ACC112 (cell line): ENCODE results near the gene FGD3.
"Not testable (repeated sequence)": the region's sequence is repeated elsewhere in the genome, so short reads cannot be mapped to it uniquely, and the experiment has no call there.

Experiments used
- H2AFZ ChIP-seq: fragments of 200-600 bp; sonication (generic); one replicate; pipeline ENCODE4 v1.6.0; 2017; ENCODE audit warnings: antibody characterized with exemption, low read length; ENCODE audit not compliant: unreplicated experiment
- H3K27ac ChIP-seq: fragments of 200-600 bp; sonication (generic); 2 replicates; pipeline ENCODE4 v1.5.1; 2014; ENCODE audit warnings: low read depth, mild to moderate bottlenecking, antibody characterized with exemption, low read length, moderate library complexity
- H3K27me3 ChIP-seq: fragments of 200-600 bp; sonication (generic); 2 replicates; pipeline ENCODE4 v1.6.1; 2014; ENCODE audit warnings: mild to moderate bottlenecking, antibody characterized with exemption, low read length, moderate library complexity, mixed read lengths; ENCODE audit not compliant: insufficient read depth
- H3K36me3 ChIP-seq: fragments of 200-600 bp; sonication (generic); 2 replicates; pipeline ENCODE4 v1.6.1; 2016; ENCODE audit warnings: mild to moderate bottlenecking, antibody characterized with exemption, low read length, moderate library complexity, mixed read lengths; ENCODE audit not compliant: insufficient read depth
- H3K4me1 ChIP-seq: fragments of 200-600 bp; sonication (generic); one replicate; pipeline ENCODE4 v1.6.1; 2016; ENCODE audit warnings: low read length, mixed read lengths; ENCODE audit not compliant: insufficient read depth, unreplicated experiment, control insufficient read depth
- H3K4me3 ChIP-seq: fragments of 200-600 bp; sonication (generic); 2 replicates; pipeline ENCODE4 v1.5.1; 2014; ENCODE audit warnings: mild to moderate bottlenecking, low read depth, low read length
- H3K79me2 ChIP-seq: fragments of 200-600 bp; sonication (generic); one replicate; pipeline ENCODE4 v1.6.0; 2016; ENCODE audit warnings: low read length; ENCODE audit not compliant: control insufficient read depth, unreplicated experiment, insufficient read depth

Gene FGD3

GRCh38 chr9:92998871-92999270 lies 51.5 kb downstream of the FGD3 start:
- H3K27me3 ChIP-seq = peaks cover 28% of the 10 kb centered on the region
- not testable (repeated sequence) for H3K27ac ChIP-seq, H3K4me3 ChIP-seq, H3K36me3 ChIP-seq, H3K79me2 ChIP-seq, H2AFZ ChIP-seq, H3K4me1 ChIP-seq

- Histone ChIP-seq H3K27ac (no peak overlapping the region), H3K27me3 (peaks cover 35% of the 10 kb centered on the region), H3K36me3 (no peaks in the 10 kb centered on the region), H3K4me1 (peaks cover 9% of the 10 kb centered on the region), H3K79me2 (no peaks in the 10 kb centered on the region), H3K4me3 (no peak overlapping the region), H2AFZ (no peak overlapping the region)
These were observed 53.7 kb downstream of the FGD3 start for GRCh38 chr9:93001031-93001430.

GRCh38 chr9:93002700-93003099 lies 55.4 kb downstream of the FGD3 start:
- Histone ChIP-seq H3K36me3 (no peaks in the 10 kb centered on the region), H3K79me2 (no peaks in the 10 kb centered on the region), H3K27me3 (peaks cover 35% of the 10 kb centered on the region), H3K4me3 (no peak overlapping the region), H3K27ac (no peak overlapping the region), H2AFZ (no peak overlapping the region), H3K4me1 (peaks cover 9% of the 10 kb centered on the region)

GRCh38 chr9:93003552-93004407 lies 56.5 kb downstream of the FGD3 start:
- H2AFZ ChIP-seq = peak overlapping the region; percentile 50
- H3K27ac ChIP-seq = no peak overlapping the region
- no peaks in the 10 kb centered on the region for H3K36me3 ChIP-seq
- peaks cover 9% of the 10 kb centered on the region for H3K4me1 ChIP-seq
- H3K4me3 ChIP-seq = peak overlapping the region; percentile 57
- no peaks in the 10 kb centered on the region for H3K79me2 ChIP-seq
- H3K27me3 ChIP-seq = peaks cover 35% of the 10 kb centered on the region

- Histone ChIP-seq H3K36me3 (no peaks in the 10 kb centered on the region), H3K79me2 (no peaks in the 10 kb centered on the region), H2AFZ (no peak overlapping the region), H3K4me3 (no peak overlapping the region), H3K27me3 (peaks cover 34% of the 10 kb centered on the region), H3K4me1 (peaks cover 9% of the 10 kb centered on the region), H3K27ac (no peak overlapping the region)
These were observed 57.2 kb downstream of the FGD3 start for GRCh38 chr9:93004561-93004960.

- Histone ChIP-seq H2AFZ (no peak overlapping the region), H3K27ac (no peak overlapping the region), H3K4me3 (no peak overlapping the region), H3K79me2 (no peaks in the 10 kb centered on the region), H3K4me1 (peaks cover 9% of the 10 kb centered on the region), H3K27me3 (peaks cover 21% of the 10 kb centered on the region), H3K36me3 (no peaks in the 10 kb centered on the region)
These were observed 58.6 kb downstream of the FGD3 start for GRCh38 chr9:93005876-93006275.

- no peak overlapping the region for H3K27ac ChIP-seq
- no peak overlapping the region for H3K4me3 ChIP-seq
- peaks cover 9% of the 10 kb centered on the region for H3K4me1 ChIP-seq
- no peaks in the 10 kb centered on the region for H3K36me3 ChIP-seq
- H3K27me3 ChIP-seq = peaks cover 7% of the 10 kb centered on the region
- no peak overlapping the region for H2AFZ ChIP-seq
- H3K79me2 ChIP-seq = no peaks in the 10 kb centered on the region
These were observed 60.3 kb downstream of the FGD3 start for GRCh38 chr9:93007529-93008058.

GRCh38 chr9:93008457-93008856 lies 61.1 kb downstream of the FGD3 start:
- H3K4me3 ChIP-seq = no peak overlapping the region
- H3K36me3 ChIP-seq = no peaks in the 10 kb centered on the region
- no peaks in the 10 kb centered on the region for H3K79me2 ChIP-seq
- no peak overlapping the region for H2AFZ ChIP-seq
- no peak overlapping the region for H3K27ac ChIP-seq
- peaks cover 7% of the 10 kb centered on the region for H3K4me1 ChIP-seq
- H3K27me3 ChIP-seq = peaks cover 10% of the 10 kb centered on the region

GRCh38 chr9:93009337-93010015 lies 62.2 kb downstream of the FGD3 start:
- no peaks in the 10 kb centered on the region for H3K4me1 ChIP-seq
- no peak overlapping the region for H3K4me3 ChIP-seq
- no peak overlapping the region for H2AFZ ChIP-seq
- H3K27me3 ChIP-seq = peaks cover 20% of the 10 kb centered on the region
- no peaks in the 10 kb centered on the region for H3K79me2 ChIP-seq
- no peaks in the 10 kb centered on the region for H3K36me3 ChIP-seq
- no peak overlapping the region for H3K27ac ChIP-seq

GRCh38 chr9:93010056-93010455 lies 62.7 kb downstream of the FGD3 start:
- H3K79me2 ChIP-seq = no peaks in the 10 kb centered on the region
- no peak overlapping the region for H3K4me3 ChIP-seq
- no peak overlapping the region for H3K27ac ChIP-seq
- no peaks in the 10 kb centered on the region for H3K36me3 ChIP-seq
- peaks cover 22% of the 10 kb centered on the region for H3K27me3 ChIP-seq
- no peaks in the 10 kb centered on the region for H3K4me1 ChIP-seq
- no peak overlapping the region for H2AFZ ChIP-seq

- H3K36me3 ChIP-seq = no peaks in the 10 kb centered on the region
- no peaks in the 10 kb centered on the region for H3K4me1 ChIP-seq
- no peak overlapping the region for H2AFZ ChIP-seq
- H3K4me3 ChIP-seq = no peak overlapping the region
- no peak overlapping the region for H3K27ac ChIP-seq
- H3K27me3 ChIP-seq = peaks cover 19% of the 10 kb centered on the region
- H3K79me2 ChIP-seq = no peaks in the 10 kb centered on the region
These were observed 63.4 kb downstream of the FGD3 start for GRCh38 chr9:93010704-93011103.
